ENCODE measurements around the gene ZMIZ1.

ZMIZ1 gene

GRCh38 chr10:79179164-79179956, 110.6 kb downstream of the ZMIZ1 start:
- no peak for DNase-seq

GRCh38 chr10:79179957-79180309, 111.2 kb downstream of the ZMIZ1 start:
- DNase-seq: no peak

GRCh38 chr10:79180414-79181221, 111.9 kb downstream of the ZMIZ1 start:
- no peak for DNase-seq

- no peak for DNase-seq
Observed at GRCh38 chr10:79181227-79181626, 112.5 kb downstream of the ZMIZ1 start.

GRCh38 chr10:79181698-79182521, 113.1 kb downstream of the ZMIZ1 start:
- no peak for DNase-seq

- DNase-seq: no peak
Observed at GRCh38 chr10:79182781-79183467, 114.2 kb downstream of the ZMIZ1 start.

- no peak for DNase-seq
Observed at GRCh38 chr10:79183468-79183865, 114.7 kb downstream of the ZMIZ1 start.

GRCh38 chr10:79184145-79184625, 115.4 kb downstream of the ZMIZ1 start:
- no peak for DNase-seq

- no peak for DNase-seq
Observed at GRCh38 chr10:79184657-79185056, 115.9 kb downstream of the ZMIZ1 start.

- DNase-seq: no peak
Observed at GRCh38 chr10:79185067-79185774, 116.5 kb downstream of the ZMIZ1 start.

GRCh38 chr10:79185796-79186374, 117.1 kb downstream of the ZMIZ1 start:
- no peak for DNase-seq

- no peak for DNase-seq
Observed at GRCh38 chr10:79186486-79187120, 117.8 kb downstream of the ZMIZ1 start.

- DNase-seq: no peak
Observed at GRCh38 chr10:79187121-79187940, 118.6 kb downstream of the ZMIZ1 start.

GRCh38 chr10:79188154-79188965, 119.6 kb downstream of the ZMIZ1 start:
- no peak for DNase-seq

GRCh38 chr10:79189181-79189580, 120.4 kb downstream of the ZMIZ1 start:
- no peak for DNase-seq

- DNase-seq: no peak
Observed at GRCh38 chr10:79189853-79190435, 121.2 kb downstream of the ZMIZ1 start.

- no peak for DNase-seq
Observed at GRCh38 chr10:79190740-79191261, 122.0 kb downstream of the ZMIZ1 start.

GRCh38 chr10:79191951-79192676, 123.3 kb downstream of the ZMIZ1 start:
- DNase-seq: no peak

All from stimulated activated naive CD4-positive, alpha-beta T cell treated with Interleukin-2 at 50 U/mL for 16 hours (primary cell).